ENCODE results near the gene TTC6. TPM values are rescaled to one million over a fixed set of nuclear protein-coding genes. Genes with fewer than 3 reads are reported as not detected.

The TTC6 gene
- total RNA-seq, 1 donor from 2014 or later = not detected

DNA sequence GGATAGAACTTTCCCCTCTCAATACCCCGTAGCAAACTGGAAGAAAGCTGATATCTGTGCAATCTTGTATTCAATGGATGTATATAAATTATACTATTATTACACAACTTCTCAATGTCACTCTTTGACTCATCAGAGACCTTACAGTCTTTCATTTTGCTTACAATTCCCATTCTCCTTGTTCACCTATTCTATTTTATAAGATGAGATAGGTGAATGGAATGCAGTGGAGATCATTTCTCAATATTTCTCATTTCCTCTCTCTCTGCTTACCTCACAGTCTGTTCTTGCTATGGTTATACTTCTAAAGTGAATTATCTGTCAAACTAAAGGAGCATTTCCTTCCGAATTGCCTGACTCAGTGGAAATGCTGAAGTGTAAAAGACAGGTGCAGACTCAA, 15.3 kb upstream of the TTC6 start:
- H3K9ac ChIP-seq (ENCODE audit: low read length) = no peak overlapping the region
- Mint-ChIP-seq H3K36me3 (ENCODE audit: low read depth, unreplicated experiment) (no peaks in the 10 kb centered on the region), H3K27ac (ENCODE audit: unreplicated experiment) (no peak overlapping the region), H3K4me3 (ENCODE audit: unreplicated experiment) (no peak overlapping the region), H3K4me1 (ENCODE audit: low read depth, unreplicated experiment) (no peaks in the 10 kb centered on the region), H3K27me3 (ENCODE audit: low read depth, unreplicated experiment) (peaks cover 32% of the 10 kb centered on the region), H3K9me3 (ENCODE audit: unreplicated experiment) (no peaks in the 10 kb centered on the region)
- no peaks in the 10 kb centered on the region for H3K36me3 ChIP-seq (ENCODE audit: insufficient read depth, low read length)
- H3K4me2 ChIP-seq (ENCODE audit: low read length) = no peak overlapping the region
- H3K27me3 ChIP-seq (ENCODE audit: insufficient read depth, low read length) = peaks cover 27% of the 10 kb centered on the region
- no peaks in the 10 kb centered on the region for H3K79me2 ChIP-seq (ENCODE audit: insufficient read depth, low read length)
- H2AFZ ChIP-seq (ENCODE audit: low read depth, low read length) = no peak overlapping the region
- H3K27ac ChIP-seq (ENCODE audit: low read depth, low read length) = no peak overlapping the region
- H3K9me3 ChIP-seq (ENCODE audit: insufficient read depth, low read depth, low read length) = no peaks in the 10 kb centered on the region
- no peak overlapping the region for H3K4me3 ChIP-seq (ENCODE audit: insufficient read depth, low read depth, low read length)
- DNase-seq (ENCODE audit: low read depth) (no peak), FAIRE-seq (no peak)
- H4K20me1 ChIP-seq (ENCODE audit: insufficient read depth, low read length) = no peaks in the 10 kb centered on the region
- peaks cover 9% of the 10 kb centered on the region for H3K4me1 ChIP-seq (ENCODE audit: insufficient read depth, low read length)
- no peak for TF ChIP-seq EZH2 (IDR thresholded peaks at IDR 0.05; ENCODE audit: insufficient read depth, low read length)
- TF ChIP-seq, protein P1, sequence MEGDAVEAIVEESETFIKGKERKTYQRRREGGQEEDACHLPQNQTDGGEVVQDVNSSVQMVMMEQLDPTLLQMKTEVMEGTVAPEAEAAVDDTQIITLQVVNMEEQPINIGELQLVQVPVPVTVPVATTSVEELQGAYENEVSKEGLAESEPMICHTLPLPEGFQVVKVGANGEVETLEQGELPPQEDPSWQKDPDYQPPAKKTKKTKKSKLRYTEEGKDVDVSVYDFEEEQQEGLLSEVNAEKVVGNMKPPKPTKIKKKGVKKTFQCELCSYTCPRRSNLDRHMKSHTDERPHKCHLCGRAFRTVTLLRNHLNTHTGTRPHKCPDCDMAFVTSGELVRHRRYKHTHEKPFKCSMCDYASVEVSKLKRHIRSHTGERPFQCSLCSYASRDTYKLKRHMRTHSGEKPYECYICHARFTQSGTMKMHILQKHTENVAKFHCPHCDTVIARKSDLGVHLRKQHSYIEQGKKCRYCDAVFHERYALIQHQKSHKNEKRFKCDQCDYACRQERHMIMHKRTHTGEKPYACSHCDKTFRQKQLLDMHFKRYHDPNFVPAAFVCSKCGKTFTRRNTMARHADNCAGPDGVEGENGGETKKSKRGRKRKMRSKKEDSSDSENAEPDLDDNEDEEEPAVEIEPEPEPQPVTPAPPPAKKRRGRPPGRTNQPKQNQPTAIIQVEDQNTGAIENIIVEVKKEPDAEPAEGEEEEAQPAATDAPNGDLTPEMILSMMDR (IDR thresholded peaks at IDR 0.05; ENCODE audit: insufficient read depth, low read depth, low read length) = no peak

DNA sequence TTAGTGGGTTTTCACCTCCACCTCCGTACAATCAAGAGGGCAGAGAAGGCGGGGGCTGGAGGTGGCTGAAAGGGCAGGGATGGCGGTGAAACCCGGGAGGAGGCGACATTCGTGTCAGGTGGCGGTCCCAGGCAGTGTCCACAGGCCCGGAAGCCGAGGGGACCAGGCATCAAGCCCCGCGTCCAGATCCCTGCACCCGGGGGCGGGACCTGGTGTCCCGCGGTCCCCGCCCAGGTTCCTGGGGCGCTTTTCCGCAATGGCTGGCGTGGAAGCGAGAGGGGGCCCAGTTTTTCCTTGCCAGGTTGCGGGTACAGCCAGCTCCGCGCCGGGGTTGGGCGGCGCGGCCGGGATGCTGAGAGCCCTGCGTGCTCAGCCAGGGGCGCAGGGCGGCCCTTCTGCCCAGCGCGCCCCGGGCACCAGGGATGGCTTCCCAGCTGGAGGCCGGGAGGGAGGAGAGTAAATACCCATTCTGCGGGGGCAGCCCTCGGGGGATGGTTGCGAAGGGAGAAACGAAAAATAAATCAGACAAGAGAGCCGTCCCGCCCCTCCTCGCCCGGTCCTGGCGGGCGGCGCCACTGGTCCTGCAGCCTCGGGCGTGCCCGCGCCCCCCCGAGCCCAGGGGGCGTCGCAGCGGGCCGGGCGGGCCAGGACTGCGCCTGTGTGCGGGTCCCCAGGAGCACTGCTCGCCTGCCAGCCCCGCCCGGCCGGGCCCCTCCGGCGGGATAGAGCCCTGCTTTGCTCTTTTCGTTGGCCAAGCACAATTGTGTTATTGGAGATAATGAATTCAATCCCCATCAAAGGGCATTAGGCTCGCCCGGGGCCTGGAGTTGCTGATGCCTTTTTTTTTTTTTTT, 11.8 kb upstream of the TTC6 start:
- Mint-ChIP-seq H3K27ac (ENCODE audit: unreplicated experiment) (no peak overlapping the region), H3K9me3 (ENCODE audit: unreplicated experiment) (no peaks in the 10 kb centered on the region), H3K4me1 (ENCODE audit: low read depth, unreplicated experiment) (peaks cover 3% of the 10 kb centered on the region), H3K36me3 (ENCODE audit: low read depth, unreplicated experiment) (no peaks in the 10 kb centered on the region), H3K4me3 (ENCODE audit: unreplicated experiment) (no peak overlapping the region), H3K27me3 (ENCODE audit: low read depth, unreplicated experiment) (peaks cover 53% of the 10 kb centered on the region)
- Histone ChIP-seq H3K27ac (ENCODE audit: low read depth, low read length) (no peak overlapping the region), H3K27me3 (ENCODE audit: insufficient read depth, low read length) (peaks cover 60% of the 10 kb centered on the region), H4K20me1 (ENCODE audit: insufficient read depth, low read length) (peaks cover 12% of the 10 kb centered on the region), H3K4me1 (ENCODE audit: insufficient read depth, low read length) (peaks cover 9% of the 10 kb centered on the region), H2AFZ (ENCODE audit: low read depth, low read length) (peak overlapping the region; percentile 46), H3K79me2 (ENCODE audit: insufficient read depth, low read length) (no peaks in the 10 kb centered on the region), H3K9ac (ENCODE audit: low read length) (no peak overlapping the region), H3K36me3 (ENCODE audit: insufficient read depth, low read length) (no peaks in the 10 kb centered on the region), H3K9me3 (ENCODE audit: insufficient read depth, low read depth, low read length) (no peaks in the 10 kb centered on the region), H3K4me2 (ENCODE audit: low read length) (peak overlapping the region; percentile 75), H3K4me3 (ENCODE audit: insufficient read depth, low read depth, low read length) (peak overlapping the region; percentile 30)
- DNase-seq (ENCODE audit: low read depth) (no peak), FAIRE-seq (no peak)
- TF ChIP-seq, protein P1 (IDR thresholded peaks at IDR 0.05; ENCODE audit: insufficient read depth, low read depth, low read length) = no peak
- TF ChIP-seq EZH2 (IDR thresholded peaks at IDR 0.05; ENCODE audit: insufficient read depth, low read length) = peak; percentile 57

All from astrocyte (in vitro differentiated cells and primary cell).